Activated T-cell treated with anti-CD3 and anti-CD28 coated beads for 1 hour (primary cell): ENCODE measurements around the gene EHD1.

Experiments
- DNase-seq: peaks from one replicate; pipeline ENCODE4 v3.0.0-alpha.2; 2020; ENCODE audit warnings: low read depth

EHD1 gene

DNA sequence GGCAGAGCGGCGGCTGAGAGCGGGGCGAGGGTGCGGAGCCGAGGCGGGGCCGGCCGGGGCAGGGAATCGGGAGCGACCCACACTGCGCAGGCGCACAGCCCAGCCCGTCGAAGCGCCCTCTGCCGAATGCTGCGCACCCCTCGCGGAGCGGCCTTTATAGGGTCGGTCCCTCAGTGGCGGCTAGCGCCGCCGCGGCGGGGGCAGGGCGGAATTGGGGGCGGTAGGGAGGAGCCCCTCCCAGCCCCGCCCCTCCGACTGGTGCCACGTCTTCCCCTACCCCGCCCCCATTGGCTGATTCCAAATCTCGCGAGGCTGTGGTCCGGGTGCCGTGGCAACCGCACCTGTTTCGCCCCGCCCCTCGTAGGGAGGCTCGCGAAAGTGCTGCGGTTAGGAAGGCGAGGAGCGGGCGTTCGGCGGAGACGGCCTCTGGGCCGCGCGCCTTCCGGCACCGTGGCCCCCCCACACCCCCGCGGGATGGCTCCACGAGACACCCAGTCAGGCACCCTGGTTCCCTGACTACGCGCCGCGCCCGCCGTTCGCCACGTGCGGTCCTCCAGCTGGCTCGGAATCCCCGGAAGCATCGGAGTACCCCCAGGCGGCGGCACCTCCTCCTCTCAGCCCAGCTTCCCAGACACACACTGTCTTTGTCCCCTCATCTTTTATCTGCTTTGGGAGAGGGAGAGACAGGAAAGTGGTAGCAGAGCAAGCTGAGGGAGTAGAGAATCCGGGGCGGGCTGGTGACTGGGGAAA lies at the start of gene EHD1:
TSS of gene EHD1 (minus strand) at position 128 of the 750 bp plus-strand sequence. CDS start 157 bp downstream, outside the sequence.
- peak; percentile 99 for DNase-seq

DNA sequence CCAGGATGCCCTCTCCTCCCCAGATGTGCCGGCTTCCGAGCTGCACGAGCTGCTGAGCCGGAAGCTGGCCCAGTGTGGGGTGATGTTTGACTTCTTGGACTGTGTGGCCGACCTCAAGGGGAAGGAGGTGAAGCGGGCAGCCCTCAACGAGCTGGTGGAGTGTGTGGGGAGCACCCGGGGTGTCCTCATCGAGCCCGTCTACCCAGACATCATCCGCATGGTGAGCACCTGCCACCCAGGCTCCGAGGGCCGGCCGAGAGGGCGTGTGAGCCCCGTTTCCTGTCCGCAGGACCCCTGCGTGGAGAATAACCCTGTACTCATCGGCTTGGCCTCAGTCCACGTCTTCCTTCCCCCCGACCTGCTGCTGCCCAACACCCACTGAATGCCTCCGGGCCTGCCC lies 48.3 kb upstream of the EHD1 start:
- DNase-seq: no peak

DNA sequence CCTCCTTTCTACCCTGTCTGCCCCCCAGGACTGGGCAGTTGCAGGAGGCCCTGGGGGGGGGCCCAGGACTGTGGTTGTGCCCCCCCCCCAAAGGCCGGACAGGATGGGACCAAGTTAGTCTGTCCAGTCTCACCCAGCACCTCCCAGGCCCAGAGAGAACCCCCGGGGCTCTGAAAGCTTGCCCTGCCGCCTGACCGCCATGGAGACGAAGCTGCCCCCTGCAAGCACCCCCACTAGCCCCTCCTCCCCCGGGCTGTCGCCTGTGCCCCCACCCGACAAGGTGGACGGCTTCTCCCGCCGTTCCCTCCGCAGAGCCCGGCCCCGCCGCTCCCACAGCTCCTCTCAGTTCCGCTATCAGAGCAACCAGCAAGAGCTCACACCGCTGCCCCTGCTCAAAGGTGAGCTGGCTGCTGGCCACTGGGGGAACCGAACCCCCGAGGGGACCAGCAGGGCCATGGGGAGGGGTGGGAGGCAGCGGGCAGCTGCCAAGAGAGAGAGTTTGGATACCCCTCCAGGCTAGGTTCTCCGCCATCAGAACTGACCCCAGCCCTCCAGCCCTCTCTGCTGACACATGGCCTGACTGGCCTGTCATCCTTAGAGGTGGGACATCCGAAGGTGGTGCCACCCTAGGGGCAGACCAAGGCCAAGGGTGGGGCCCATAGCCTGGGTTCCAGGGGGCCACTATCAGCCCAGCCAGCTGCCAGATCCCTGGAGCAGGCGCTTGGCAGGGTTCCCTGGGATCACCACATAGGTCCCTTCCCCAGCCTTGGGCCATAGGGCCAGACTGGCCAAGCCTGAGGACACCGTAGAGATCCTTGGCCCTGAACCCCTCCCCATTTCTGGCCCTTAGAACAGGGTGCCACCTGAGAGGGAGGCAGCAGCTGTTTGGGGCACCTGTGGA lies 47.4 kb upstream of the EHD1 start:
- no peak for DNase-seq

DNA sequence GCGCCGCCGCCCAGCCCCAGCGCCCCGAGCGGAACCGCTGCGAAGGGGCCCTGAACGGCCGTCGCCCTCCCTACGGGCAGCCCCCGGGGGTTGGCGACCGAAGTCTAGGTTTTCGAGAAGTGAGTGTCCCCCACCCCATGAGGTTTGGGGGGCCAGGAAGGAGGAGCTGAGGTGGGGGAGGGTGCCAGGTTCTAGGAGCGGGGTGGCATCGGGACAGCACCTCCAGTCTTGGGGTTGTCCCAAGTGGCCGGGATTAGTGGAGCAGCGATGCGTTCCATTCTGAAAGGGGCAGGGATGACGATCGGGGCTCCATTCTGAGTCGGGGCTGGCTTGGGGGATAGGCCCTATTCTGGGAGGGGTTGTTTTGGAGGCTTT lies 46.5 kb upstream of the EHD1 start:
- DNase-seq: no peak

DNA sequence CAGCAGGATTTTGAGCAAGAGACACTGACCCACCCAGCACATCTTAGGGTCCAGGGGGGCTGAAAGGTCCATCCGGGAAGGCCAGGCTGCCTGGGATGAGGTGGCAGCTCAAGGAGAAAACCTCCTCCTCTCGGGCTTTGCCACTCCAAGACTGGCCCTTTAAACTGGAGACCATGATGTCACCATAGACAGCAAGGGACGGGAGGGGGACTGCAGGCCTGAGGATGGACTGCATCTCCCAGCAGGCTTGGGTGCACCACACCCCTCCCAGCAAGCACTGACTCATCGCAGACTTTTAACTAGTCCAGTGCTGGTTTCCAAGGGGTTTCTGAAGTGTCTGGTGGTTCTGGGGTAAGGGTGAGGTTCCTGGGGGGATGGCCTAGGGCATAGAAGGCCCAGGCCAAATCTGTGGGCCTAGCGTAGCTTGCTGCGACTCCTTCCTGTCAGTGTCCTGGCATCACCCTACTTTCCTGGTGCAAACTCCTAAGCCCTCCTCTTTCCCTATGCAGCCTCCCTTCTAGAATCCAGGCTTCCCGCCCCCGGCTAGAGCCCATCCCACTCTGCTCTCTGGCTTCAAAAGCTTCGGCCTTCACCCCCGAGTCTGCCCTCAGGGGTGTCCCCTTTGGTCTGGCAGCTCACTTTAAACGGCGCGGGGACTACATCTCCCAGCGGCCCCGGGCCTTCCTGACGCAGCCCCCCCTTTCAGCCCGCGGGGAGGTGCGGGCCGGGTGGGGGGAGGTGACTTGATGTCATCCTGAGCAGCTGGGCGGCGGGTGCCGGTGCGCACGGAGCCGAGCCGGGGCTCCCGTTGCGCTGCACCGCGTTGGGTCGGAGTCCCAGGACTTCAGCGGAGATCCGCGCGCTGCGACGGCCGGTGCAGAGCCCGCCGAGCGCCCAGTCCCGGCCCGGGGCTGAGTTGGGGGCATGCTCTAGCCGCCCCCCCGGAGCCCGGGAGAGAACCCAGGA lies 45.8 kb upstream of the EHD1 start, which contains the start of gene PPP2R5B:
TSS of gene PPP2R5B (plus strand) at position 746 of the 966 bp plus-strand sequence. CDS start 1,046 bp downstream, outside the sequence.
- DNase-seq: peak; percentile 87

DNA sequence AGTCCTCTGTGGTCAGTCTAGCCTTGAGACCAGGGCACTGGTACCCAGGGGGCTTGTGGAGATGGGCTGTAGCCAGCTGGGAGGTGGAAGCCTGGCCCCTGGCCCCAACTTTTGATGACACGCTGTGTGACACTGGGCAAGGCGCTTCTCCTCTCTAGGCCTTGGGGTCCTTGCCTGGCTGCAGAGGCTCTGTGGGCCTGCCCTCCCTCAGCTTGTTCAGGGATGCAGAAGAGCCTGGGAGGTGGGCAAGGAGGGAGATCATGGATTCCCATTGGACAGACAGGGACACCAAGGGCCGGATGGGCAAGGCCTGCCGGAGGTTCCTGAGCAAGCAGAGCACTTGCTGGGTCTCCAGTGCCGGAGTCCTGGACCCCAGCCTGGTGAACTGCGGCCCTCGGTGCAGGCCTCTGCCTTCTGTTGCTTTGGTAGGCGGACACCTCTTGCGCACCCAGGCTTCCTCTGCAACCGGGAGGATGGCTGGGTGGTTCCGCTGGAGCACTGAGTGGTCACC lies 44.8 kb upstream of the EHD1 start:
- DNase-seq: no peak

DNA sequence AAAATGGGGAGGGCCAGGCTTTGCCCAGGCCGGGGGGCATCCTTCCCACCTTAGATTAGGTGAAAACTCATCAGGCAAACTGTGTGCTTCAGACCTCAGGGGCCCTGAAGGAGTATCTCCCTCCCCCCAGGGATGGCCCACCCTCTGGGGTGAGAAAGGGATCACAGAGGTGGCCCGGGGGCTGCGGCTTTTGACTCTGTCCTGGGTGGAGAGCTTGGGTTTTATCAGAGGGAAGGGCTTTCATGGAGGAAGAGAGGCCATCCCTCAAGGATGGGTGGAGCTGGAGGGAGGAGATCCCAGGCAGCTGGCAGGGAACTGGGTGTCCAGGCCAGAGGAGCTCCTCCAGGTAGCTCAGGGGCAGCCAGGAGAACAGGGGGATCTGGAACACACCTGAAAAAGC lies 43.0 kb upstream of the EHD1 start:
- no peak for DNase-seq

DNA sequence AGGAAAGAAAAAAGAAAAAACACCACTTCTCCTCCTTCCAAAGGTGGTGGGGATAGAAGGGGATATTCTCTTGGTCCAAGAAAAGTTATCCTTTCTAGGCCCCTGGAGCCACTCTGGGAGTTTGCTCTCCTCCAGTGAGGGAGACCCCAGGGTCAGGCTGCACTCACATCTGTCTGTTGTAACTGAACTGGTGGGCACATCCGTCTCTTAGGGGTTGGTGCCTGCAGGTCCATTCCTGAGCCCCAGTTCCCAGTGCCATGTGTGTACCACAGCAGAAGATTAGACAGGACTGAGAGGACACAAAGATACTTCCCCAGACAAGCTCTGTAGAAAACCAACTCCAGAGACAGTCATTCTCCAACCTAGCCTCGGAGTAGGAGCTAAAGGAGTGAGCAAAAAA lies 41.7 kb upstream of the EHD1 start:
- DNase-seq: no peak

DNA sequence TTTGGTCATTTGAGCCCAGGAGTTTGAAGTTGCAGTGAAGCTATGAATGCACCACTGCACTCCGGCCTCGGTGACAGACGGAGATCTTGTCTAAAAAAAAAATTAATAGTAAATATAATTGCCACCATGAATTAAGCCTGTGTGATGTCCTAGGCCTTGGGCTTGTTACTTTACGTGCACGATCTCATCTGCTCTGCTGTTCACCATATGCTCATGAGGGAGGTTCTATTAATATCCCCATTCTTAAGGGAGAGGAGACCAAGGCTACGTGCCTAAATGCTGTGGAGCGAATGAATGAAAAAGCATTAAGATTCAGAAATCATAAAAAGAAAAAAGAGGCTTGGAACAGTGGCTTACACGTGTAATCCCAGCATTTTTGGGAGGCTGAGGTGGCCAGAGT lies 41.2 kb upstream of the EHD1 start:
- DNase-seq: no peak

DNA sequence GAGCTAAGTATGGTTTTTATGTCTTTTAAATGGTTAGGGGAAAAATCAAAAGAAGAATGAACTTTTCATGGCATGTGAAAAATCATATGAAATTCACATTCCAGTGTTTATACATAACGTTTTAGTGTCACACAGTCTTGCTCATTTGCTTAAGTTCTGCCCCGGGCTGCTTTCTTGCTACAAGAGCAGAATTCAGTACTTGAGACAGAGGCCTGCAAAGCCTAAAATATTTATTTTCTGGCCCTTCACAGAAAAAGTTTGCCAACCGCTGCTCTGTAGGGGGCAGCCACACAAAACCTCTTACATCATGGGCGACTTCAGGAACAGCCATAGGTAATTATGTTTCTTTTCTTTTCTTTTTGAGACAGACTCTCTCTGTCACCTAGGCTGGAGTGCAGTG lies 39.6 kb upstream of the EHD1 start:
- DNase-seq: no peak

DNA sequence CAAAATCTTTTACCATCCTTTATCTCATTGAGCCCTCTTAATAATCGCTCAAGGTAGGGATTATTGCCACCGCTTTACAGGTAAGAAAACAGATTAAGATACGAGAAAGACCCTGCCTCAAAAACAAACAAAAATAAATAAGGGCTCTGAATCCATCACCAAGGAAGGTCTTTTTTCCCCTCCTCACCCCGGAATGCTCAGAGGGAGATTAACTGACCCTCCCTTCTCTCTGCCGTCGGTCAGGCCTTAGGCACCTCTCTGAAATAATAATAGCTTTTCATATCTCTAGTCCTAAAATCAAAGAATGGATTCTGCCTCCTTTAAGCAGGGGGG lies 39.2 kb upstream of the EHD1 start:
- no peak for DNase-seq

DNA sequence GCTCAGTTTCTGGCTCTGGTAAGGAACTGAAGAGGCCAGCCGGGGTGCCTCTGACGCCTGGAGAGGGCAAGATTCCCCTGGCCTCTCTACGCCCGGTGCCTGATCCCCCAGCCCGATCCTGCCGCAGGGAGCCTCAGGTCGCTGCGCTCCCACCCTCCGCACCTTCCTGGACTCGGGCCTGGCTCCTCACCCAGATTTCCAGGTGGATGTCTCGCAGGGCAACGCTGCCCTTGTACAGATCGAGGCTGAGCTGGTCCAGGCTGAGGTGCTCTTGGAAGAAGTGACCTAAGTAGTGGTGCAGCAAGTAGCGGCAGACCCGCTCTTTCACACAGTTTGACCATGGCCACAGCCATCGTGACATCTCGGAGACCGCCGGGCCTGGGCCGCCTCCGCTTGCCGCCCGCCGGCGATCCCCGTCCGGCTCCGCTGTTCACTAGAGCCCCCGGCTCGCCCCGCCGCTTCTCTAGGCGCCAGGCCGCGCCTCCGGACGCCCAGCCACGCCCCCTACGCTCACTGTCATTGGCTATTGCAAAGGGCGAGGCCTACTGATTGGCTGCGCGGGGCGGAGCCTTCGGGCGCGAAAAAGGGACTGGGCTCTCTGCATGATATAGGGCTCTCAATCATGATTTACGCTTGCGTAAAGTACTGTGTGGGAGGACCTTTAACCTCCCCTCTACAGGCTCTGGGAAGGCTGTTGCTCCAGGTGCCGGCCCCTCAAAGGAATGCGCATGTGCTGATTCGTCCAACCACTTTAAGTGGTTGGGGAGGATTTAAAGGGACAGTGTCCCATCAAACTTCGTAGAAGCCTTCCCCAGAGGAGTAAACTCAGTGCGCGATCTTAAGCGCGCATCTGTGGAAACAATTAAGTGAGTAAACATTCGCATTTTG lies 38.6 kb upstream of the EHD1 start, which contains the start of gene ATG2A:
TSS of gene ATG2A (minus strand) at position 435 of the 888 bp plus-strand sequence. CDS start at position 361, 74 bp downstream.
- DNase-seq: peak; percentile 98

DNA sequence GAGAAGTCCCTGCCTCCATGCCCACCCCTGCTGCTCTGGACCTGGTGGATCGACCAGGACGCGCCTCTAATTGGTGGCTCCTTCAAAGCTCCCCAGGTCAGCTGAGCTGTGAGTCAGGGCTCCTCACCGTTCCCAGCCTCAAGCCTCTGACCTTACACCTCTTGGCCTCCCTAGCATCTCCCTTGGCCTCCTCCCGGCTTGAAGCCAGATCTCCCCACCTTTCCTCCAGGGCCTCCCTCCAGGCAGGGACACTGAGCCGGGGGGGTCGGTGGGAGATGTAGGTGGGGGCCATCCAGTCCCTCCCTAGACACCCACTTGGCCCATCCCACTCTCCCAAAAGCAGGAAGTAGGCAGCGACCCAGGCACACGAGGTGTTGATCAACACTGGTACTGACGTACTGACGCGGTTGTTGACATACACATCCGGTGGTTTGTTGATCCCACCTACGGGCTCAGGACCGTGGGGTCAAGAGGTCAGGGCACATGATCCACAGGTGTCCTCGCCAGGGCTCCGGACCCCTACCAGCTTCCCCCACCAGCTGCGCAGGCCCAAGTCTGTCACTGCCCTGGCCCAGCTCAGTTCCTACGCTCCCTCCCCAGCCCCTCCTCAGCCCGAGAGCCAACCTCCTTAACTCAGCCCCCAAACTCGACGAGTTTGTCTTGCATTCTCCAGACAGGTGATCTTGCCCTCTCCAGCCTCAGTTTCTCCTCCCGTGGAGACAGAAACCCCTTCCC lies 37.8 kb upstream of the EHD1 start:
- DNase-seq: no peak

DNA sequence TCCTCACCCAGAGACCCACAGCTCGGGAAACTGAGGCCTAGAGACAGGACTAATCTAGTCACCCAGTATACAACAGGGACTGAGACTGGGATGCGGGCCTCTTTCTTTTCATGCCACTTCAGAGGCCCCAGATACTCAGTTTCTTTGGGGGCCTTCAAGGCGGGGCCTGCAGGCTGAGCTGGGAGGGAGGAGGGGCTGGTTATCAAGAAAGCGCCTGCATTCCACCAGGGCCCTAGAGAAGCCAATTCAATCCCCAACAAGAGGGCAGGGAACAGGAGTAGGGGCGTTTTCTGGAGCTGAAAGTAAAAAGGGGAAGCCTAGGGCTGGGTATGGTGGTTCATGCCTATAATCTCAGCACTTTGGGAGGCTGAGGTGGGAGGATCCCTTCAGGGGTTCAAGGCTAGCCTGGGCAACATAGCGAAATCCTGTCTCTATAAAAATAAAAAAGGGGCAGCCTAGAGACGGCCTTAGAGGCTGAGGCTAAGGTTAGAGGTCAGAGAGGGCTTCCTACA lies 37.0 kb upstream of the EHD1 start:
- DNase-seq: no peak

DNA sequence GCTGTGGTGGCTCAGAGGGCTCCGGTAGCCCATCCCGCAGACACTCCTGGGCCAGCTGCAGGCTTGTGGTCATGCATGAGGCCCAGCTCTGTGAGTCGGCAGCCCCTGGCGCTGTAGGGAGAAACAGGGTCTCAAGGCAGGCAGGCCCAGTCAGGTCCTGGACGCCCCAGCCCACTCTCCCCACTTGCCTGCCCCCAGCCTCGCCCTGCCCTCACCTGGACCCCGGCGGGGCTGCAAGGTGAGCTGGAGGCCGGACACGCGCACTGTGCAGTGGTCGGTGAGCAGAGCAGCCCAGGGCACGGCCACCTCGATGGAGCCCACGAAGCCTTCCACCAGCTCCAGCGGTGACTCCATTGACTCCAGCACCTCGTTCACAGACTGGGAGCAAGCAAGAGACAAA lies 35.7 kb upstream of the EHD1 start:
- no peak for DNase-seq

DNA sequence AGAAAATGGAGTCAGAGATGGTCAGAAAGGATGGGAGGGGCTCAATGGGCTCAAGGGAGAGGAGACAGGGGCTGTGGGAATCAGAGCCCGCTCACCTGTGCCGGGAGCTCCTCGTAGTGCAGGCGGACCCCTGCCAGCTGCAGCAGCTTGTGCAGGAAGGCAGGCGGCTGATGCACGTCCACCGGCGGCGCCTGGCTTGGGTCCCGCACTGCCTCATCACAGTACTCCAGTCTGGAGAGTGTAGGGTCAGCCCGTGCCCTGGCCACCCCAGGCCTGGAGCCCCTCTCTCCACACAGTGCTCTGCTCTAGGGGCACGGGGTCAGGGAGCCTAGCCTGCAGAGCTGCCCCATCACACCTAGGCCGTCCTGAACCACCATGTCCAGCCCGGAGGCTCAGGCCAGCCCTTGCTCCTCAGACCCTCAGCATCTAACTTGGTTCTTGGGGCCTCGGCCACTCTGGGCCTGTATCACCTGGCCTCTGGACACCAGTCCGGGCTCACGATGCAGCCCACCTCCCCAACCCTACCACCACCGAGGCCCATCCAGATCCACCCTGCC lies 34.8 kb upstream of the EHD1 start:
- DNase-seq: no peak

DNA sequence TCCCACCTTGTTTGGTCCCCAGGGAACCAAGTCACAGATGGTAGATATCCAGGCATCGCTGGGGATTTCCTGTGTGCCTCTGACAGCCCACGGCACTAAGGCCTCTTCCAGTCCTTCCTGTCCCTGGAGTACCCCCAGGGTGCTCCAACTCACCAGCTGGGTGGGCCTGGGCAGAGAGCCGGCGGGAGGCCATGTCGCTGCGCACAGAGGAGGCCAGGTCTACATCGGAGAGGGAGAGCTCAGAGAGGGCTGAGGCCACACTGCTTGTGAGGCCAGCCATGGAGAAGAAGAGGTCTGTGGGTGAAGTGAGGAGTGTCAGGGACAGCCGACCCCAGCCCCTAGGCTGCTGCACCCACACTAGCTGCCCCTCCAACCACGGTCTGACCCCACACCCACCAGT lies 33.3 kb upstream of the EHD1 start:
- DNase-seq: no peak

DNA sequence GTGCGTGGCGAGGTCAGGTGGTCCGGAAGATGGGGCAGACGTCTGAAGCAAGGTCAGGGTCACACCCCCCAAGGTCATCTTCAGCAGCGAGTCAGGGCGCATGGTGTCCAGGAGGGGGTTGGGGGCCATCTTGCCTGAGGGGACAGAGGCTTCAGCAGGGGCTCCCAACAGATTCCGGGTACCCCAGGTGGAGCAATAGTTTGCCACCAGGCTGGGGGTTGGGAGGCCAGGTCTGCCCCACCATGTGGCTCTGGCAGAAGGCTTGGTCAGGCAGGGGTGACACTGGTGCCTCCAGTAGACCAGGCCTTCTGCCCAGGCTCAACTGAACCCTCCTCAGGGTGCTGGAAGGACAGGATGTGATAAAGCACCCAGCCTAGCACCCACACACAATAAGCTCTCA lies 32.7 kb upstream of the EHD1 start:
- DNase-seq: no peak

DNA sequence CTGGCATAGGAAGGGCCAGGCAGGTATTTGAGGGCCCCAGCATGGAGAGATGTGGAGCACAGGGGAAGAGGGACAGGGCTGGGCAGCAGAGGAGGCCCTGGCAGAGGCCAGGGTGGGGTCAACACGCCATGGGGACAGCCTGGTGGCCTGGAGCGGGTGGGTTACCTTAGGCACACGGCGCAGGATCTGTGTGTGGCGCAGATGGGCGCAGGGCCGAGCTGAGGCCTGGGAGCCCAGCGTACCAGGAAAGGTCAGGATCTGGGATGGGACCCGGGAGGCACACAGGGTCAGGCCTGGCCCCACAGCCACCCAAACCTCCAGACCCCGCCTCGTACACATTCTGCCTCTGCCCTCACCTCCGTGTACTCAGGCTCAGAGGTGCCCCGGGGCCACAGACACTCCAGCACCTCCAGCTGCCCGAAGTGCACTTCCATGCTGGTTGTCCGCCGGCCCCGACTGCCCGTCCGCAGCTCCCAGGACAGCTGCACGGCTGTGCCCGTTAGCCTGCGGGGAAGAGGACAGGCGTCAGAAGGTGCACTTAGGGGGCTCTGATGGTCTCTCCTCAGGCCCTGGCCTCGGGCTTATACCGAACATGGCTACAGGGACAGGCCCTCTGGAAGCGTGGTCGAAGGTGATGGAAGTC lies 32.2 kb upstream of the EHD1 start:
- no peak for DNase-seq
